Activated CD8-positive, alpha-beta memory T cell treated with anti-CD3 and anti-CD28 coated beads, Interleukin-2, amount 50 U/mL, for 1 hour (primary cell): Measurements from ENCODE around the gene SLC9A5.
A peak's percentile ranks its signal among the peaks of the same experiment; 100 is the strongest.

Source experiments
- DNase-seq: peaks from one replicate; pipeline ENCODE4 v3.0.0-alpha.2; 2020; ENCODE audit errors: extremely low read depth

The SLC9A5 gene

GRCh38 chr16:67240506-67240905 is 8.3 kb upstream of the SLC9A5 start:
- no peak for DNase-seq

GRCh38 chr16:67241008-67241900 is 7.5 kb upstream of the SLC9A5 start:
- no peak for DNase-seq

DNA sequence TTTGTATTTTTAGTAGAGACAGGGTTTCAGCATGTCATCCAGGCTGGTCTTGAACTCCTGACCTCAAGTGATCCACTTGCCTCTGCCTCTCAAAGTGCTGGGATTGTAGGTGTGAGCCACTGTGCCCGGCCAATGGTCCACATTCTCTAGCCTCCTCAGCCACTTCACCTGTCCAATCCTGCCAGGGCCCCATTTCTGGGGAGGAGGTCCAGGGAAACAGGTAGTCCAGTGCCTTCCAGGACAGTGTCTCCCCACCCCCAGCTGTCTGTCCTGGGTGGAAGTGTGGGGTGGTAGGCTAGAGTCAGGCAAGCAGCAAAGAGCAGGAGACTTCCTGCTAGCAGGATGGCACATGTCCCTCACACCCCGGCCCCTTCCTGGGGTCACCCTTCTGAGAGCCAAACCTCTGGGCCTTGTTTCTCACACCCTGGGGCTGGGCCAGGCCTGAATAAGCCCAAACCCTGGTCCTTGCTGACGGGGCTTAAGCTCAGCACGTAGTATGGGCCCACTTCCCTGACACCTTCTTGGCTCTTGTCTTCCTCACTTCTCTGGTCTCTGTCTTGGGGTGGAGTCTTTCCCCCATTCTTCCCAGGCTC is 6.5 kb upstream of the SLC9A5 start:
- DNase-seq = no peak

DNA sequence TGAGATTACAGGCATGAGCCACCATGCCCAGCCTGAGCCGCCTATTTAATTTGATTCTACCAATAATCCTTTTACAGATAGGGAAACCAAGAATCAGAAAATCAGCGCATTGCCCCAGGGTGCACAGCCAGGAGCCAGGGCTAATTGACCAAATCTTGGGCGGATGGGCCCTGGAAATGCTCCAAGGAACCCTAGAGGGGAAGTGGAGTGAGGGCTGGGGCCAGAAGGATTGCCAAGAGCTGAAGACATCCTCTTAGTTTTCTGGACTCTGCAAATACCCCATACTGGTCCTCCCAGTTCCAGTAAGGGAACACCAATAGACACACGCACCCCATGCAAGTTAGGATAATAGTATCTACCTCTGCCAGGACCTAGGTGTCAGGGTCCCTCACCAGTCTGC is 5.3 kb upstream of the SLC9A5 start:
- no peak for DNase-seq

DNA sequence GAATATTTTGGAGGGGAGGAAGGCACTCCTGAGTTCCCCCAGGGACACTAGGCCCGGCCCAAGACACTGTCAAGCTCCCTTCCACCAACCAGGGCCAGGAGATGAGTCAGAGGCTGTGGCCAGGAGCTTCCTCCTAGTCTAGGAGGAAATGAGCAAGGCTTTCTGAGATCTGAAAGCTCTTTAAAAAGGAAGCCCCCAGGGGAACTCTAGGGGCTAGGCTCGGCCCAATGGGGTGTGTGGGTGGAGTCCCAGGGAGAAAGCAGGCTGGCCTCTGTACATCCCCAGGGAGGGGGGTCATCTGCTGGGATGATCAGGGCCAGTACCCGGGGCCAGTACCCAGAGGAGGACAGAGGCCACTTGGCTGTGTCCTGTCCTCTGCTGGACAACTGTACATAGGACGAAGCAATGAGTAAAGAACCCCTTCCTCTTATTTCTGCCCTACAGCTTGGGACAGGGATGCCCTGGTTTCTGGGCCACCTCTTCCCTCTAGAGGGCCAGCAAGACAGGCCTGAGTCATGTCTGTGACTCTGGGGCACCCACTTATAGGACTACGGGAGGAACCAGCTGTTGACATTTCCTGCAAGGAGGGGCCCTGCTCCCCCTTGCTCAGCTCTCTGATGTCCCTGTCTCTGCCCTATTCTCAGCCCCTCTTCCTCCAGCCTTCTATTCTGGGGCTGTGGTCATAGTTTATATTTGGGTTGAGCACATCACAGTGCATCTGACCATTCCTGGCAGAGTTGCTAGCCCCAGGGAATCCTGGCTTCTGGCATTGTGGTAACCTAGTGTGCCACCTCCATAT is 4.2 kb upstream of the SLC9A5 start:
- peak; percentile 62 for DNase-seq

GRCh38 chr16:67245186-67245585 is 3.6 kb upstream of the SLC9A5 start:
- DNase-seq = no peak

DNA sequence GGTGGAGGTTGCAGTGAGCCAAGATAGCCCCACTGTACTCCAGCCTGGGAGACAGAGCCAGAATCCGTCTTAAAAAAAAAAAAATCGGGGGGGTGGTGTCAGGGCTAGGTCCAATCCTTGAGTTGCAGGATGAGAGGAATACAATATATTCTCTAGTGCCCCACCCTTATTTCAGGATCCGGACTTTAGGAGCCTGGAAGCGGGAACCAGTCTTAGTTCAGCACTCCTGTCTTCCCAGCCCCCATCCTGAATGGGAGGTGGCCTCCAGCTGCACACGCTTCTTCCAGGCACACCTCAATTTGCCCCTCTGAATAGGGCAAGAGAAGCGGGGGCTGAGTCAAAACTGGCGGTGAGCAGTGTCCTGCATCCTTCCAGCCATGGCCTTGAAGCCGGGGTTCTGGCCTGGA is 3.1 kb upstream of the SLC9A5 start:
- DNase-seq = no peak

DNA sequence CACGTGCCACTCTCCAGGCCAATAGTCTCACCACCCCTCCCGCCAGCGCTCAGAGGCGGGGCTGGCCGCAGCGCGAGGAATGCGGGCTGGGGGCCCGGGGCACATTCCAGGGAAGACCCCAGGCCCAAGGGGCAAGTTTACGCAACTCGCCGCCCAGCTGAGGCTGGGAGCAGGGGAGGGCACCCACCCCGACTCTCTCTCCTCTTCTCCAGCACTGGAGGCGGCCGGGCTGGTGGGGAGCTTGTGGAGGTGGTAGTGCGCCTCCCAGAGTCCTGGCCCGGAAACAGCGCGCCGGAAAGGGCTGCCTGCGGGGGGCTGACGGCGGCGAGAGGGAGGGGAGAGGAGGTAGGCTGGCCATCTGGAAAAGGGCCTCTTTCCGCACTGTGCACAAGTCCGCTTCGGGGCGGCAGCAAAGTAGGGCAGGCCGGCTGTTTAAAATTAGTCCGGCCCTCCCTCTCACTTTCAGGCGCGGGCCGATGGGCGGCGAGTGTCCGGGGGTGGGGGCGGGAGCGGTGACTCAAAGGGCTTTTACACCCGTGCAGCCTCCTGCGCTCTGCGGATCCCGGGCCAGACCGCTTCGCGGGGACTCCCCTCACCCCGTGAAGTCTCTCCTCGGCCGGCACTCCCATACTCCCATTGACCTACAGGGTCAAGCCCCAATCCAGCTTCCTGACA is 2.6 kb upstream of the SLC9A5 start:
- no peak for DNase-seq

GRCh38 chr16:67246756-67247191 is 2.0 kb upstream of the SLC9A5 start:
- no peak for DNase-seq

- peak; percentile 82 for DNase-seq
These were observed 1.3 kb upstream of the SLC9A5 start, which contains the start of gene FHOD1 for GRCh38 chr16:67247192-67248072. FHOD1 (minus strand) TSS chr16:67247481; CDS start chr16:67247410, 71 bp downstream.

GRCh38 chr16:67248073-67248400 is 742 bp upstream of the SLC9A5 start:
- no peak for DNase-seq

DNA sequence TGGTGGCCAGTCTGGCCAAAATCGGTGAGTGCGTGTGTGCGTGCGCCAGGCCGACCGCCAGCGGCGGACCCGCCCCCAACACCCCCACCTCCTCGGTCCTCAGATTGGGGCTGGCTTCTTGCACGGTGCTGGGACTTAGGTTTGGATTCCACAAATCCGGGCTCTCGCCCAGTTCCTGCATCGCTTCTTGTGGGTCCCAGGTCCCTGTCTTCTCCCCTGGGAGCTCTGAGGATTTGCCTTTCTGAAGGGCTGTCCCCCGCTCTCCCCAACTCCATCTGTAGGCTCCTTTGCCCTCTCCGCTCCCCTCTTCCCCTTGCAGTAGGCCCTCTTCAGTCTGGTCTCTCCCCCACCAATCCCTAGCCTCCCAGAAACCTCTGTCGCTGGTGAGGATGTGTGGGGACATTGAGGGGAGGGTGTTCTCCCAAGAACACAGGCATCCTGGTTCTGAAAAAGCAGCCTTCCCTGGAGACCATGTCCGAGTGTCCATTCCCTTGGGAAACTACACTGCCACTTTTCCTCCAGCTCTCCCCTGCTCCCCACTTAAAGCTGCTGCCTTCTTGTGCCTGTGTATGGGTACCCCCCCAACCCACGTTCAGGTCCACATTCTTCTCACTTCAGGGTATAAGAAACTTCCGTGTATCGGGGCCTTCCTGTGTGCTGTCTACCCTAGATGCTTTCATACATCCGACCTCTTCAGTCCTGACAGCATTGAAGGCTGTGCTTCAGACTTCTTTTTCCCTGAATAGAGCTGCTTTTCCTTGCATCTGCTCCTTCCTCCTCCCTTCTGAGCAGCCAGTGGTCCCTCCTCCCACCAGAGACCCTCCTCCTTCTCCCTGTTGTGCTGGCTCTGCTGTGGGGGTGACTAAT is 632 bp downstream of the SLC9A5 start:
- no peak for DNase-seq

DNA sequence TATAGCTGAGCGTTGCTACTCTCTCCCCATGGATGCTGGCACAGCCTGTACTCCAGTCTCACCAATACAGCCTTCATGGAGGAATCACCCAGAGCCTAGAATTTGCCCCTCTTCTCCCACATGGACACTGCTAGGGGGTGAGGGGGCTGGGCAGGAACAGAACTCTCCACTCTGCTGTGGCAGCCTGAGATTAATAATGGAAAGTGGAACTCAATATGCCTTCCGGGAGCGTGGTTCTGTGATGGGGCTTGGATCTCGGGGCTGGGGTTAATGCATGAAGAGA is 1.2 kb downstream of the SLC9A5 start:
- no peak for DNase-seq

DNA sequence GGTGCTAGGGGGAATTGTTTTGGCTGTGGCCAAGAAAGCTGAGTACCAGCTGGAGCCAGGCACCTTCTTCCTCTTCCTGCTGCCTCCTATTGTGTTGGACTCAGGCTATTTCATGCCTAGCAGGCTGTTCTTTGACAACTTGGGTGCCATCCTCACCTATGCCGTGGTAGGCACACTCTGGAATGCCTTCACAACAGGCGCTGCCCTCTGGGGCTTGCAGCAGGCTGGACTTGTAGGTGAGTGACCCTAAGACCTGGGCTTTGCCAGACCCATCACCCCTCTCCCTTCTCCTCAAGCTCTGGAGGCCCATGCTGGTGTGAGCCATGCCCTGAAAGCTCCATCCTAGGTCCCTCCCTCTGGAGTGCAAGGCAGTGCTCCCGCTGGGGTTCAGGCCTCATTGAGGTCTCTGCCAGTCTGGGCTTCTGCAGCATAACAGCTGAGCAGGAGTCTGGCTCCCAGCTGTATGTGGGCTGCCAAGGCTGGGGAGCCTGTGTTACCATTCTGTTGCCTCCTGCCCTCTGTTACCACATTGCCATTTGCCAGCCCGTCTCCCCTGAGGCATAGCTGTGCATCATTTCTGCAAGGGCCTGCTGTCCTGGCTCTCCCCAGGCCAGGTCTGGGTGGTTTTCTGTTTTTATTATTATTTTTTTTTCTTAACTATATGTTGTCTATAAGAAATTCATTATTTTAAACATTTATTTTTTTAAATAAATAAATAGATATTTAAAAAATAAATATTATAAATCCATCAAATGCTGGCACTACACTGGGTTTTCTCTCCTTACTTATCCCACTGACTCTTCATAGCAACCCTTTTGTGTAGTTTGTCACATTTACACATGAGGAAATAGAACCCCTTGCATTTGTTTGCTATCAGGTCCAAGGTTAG is 4.1 kb downstream of the SLC9A5 start:
- no peak for DNase-seq

GRCh38 chr16:67254801-67255552 is 6.2 kb downstream of the SLC9A5 start:
- no peak for DNase-seq

- DNase-seq = no peak
These were observed 6.9 kb downstream of the SLC9A5 start for GRCh38 chr16:67255553-67256221.

- DNase-seq = no peak
These were observed 8.0 kb downstream of the SLC9A5 start for GRCh38 chr16:67256701-67257230.
